Measurements from ENCODE around the gene PPP6R3.
A peak's percentile ranks its signal among the peaks of the same experiment; 100 is the strongest.
"Not testable (repeated sequence)": the region's sequence is repeated elsewhere in the genome, so short reads cannot be mapped to it uniquely, and the experiment has no call there.

PPP6R3 gene

GRCh38 chr11:68528630-68529029 is 68.1 kb downstream of the PPP6R3 start:
- peak; percentile 16 for DNase-seq

- DNase-seq = no peak
Measured at GRCh38 chr11:68531129-68531693, 70.7 kb downstream of the PPP6R3 start.

GRCh38 chr11:68532727-68533369 is 72.3 kb downstream of the PPP6R3 start:
- DNase-seq = no peak

GRCh38 chr11:68533945-68534344 is 73.4 kb downstream of the PPP6R3 start:
- no peak for DNase-seq

GRCh38 chr11:68535098-68535497 is 74.5 kb downstream of the PPP6R3 start:
- no peak for DNase-seq

GRCh38 chr11:68536706-68537105 is 76.2 kb downstream of the PPP6R3 start:
- no peak for DNase-seq

GRCh38 chr11:68538025-68538424 is 77.5 kb downstream of the PPP6R3 start:
- no peak for DNase-seq

- DNase-seq = no peak
Measured at GRCh38 chr11:68539395-68539794, 78.8 kb downstream of the PPP6R3 start.

GRCh38 chr11:68540504-68540903 is 80.0 kb downstream of the PPP6R3 start:
- not testable (repeated sequence) for DNase-seq

GRCh38 chr11:68541116-68541515 is 80.6 kb downstream of the PPP6R3 start:
- DNase-seq = no peak

GRCh38 chr11:68541991-68542390 is 81.4 kb downstream of the PPP6R3 start:
- DNase-seq = no peak

- no peak for DNase-seq
Measured at GRCh38 chr11:68542617-68543016, 82.1 kb downstream of the PPP6R3 start.

- DNase-seq = no peak
Measured at GRCh38 chr11:68543594-68543993, 83.0 kb downstream of the PPP6R3 start.

- DNase-seq = no peak
Measured at GRCh38 chr11:68545347-68545746, 84.8 kb downstream of the PPP6R3 start.

GRCh38 chr11:68545796-68546195 is 85.2 kb downstream of the PPP6R3 start:
- no peak for DNase-seq

GRCh38 chr11:68546555-68546954 is 86.0 kb downstream of the PPP6R3 start:
- DNase-seq = no peak

GRCh38 chr11:68549789-68550484 is 89.4 kb downstream of the PPP6R3 start:
- no peak for DNase-seq

- DNase-seq = no peak
Measured at GRCh38 chr11:68550485-68550817, 89.9 kb downstream of the PPP6R3 start.

- DNase-seq = no peak
Measured at GRCh38 chr11:68551223-68551622, 90.7 kb downstream of the PPP6R3 start.

- DNase-seq = no peak
Measured at GRCh38 chr11:68551777-68552176, 91.2 kb downstream of the PPP6R3 start.

- DNase-seq = no peak
Measured at GRCh38 chr11:68552542-68552941, 92.0 kb downstream of the PPP6R3 start.

GRCh38 chr11:68560216-68560615 is 99.7 kb downstream of the PPP6R3 start:
- no peak for DNase-seq

GRCh38 chr11:68563454-68563853 is 102.9 kb downstream of the PPP6R3 start:
- DNase-seq = no peak

GRCh38 chr11:68564261-68564660 is 103.7 kb downstream of the PPP6R3 start:
- no peak for DNase-seq

GRCh38 chr11:68565768-68566167 is 105.2 kb downstream of the PPP6R3 start:
- no peak for DNase-seq

Data from CD4-positive, alpha-beta T cell treated with Interleukin-17A for 1 hour (primary cell).